ENCODE results near the gene SYNE1.
"Not testable (repeated sequence)": the region's sequence is repeated elsewhere in the genome, so short reads cannot be mapped to it uniquely, and the experiment has no call there.

Gene SYNE1

GRCh38 chr6:152338335-152339125 is 298.6 kb downstream of the SYNE1 start:
- H3K4me3 ChIP-seq (ENCODE audit: low read depth, low read length): no peak overlapping the region
- TF ChIP-seq CTCF (IDR thresholded peaks at IDR 0.05; ENCODE audit: borderline replicate concordance, insufficient read depth, low read depth, low read length): peak; percentile 88

DNA sequence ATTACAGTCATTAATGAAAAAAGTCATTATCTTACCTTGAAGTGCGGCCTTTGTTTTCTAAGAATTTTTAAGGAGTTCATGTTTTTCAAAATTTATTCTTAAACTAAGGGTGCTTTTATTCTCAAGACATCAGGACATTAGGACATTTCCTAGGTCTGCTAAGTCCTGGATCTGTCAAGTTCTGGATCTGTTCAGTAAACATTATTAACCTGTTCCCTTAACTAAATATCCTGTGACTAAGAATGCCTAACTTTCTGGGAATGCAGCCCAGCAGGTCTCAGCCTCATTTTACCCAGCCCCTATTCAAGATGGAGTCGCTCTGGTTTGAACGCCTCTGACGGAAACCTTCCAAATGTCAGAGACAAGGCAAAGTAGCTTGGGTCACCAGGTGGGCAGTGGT is 302.6 kb downstream of the SYNE1 start:
- H3K4me3 ChIP-seq (ENCODE audit: low read depth, low read length): no peak overlapping the region
- no peak for TF ChIP-seq CTCF (IDR thresholded peaks at IDR 0.05; ENCODE audit: borderline replicate concordance, insufficient read depth, low read depth, low read length)

- no peak overlapping the region for H3K4me3 ChIP-seq (ENCODE audit: low read depth, low read length)
- no peak for TF ChIP-seq CTCF (IDR thresholded peaks at IDR 0.05; ENCODE audit: borderline replicate concordance, insufficient read depth, low read depth, low read length)
Observed at GRCh38 chr6:152330961-152331360, 306.2 kb downstream of the SYNE1 start.

DNA sequence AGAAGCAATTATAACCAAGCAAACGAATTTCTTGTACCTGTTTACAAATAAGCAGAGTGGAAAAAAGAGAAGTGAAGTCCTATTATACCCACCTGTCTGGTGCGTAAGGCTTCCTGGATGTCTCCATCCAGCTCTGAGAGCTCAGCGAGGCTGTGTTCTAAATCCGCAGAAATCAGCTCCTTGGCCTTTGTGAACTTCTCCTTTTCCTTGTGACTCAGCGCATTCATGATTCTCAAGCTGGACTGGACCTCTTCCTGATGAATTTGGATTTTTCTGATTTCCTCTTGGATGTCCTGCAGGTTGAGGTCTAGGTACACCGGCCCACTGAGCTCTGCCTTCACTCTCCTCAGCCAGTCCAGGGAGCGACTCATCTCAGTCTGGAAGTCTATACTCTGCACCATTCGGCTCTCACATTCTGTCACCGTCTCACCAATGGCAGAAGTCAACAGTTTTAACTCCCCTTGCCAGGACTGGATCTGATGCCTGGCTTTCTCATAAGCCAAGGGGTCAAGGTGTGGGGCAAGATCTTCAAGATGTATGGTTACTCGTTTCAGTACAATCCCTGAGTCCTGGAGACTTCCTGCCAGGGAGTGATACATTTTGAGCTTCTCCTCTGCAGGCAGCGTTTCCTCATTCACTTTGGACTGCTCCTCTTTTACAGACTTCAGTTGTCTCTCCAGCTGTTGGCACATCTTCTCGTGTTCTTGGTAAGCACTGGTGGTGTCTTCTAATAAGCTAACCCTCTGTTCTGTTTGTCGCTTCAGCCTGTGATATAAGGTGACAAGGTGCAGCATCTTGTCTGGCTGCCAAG is 307.3 kb downstream of the SYNE1 start:
- no peak overlapping the region for H3K4me3 ChIP-seq (ENCODE audit: low read depth, low read length)
- no peak for TF ChIP-seq CTCF (IDR thresholded peaks at IDR 0.05; ENCODE audit: borderline replicate concordance, insufficient read depth, low read depth, low read length)

DNA sequence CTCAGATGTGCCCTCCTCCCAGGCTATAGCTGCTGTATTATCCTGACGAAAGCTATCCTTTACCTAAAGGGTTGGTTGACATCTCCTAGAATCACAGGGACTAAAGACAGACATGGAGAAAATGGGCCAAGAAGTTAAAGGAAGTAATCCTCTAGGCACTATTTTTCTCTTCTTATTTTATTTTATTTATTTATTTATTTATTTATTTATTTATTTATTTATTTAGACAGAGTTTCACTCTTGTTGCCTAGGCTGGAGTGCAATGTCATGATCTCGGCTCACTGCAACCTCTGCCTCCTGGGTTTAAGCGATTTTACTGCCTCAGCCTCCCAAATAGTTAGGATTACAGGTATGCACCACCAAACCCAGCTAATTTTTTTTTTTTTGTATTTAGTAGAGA is 309.0 kb downstream of the SYNE1 start:
- not testable (repeated sequence) for H3K4me3 ChIP-seq (ENCODE audit: low read depth, low read length)

DNA sequence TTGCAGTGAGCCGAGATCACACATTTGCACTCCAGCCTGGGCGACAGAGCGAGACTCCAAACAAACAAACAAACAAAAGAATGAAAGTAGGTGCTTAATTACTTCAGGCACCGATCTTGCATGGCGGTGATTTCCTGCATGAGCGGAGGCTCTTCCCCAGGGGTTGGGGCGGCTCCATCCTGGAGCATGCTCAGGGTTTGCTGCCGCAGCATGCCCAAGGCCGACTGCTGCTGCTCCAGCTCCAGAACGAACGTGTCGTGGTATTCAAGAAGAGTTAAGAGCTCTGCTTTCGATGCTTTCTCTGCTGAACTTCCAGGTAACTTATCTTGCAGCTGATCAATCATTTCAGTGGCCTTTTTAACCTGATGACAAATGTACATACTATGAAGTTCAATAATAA is 313.8 kb downstream of the SYNE1 start:
- H3K4me3 ChIP-seq (ENCODE audit: low read depth, low read length): no peak overlapping the region
- no peak for TF ChIP-seq CTCF (IDR thresholded peaks at IDR 0.05; ENCODE audit: borderline replicate concordance, insufficient read depth, low read depth, low read length)

GRCh38 chr6:152318278-152318677 is 318.9 kb downstream of the SYNE1 start:
- TF ChIP-seq CTCF (IDR thresholded peaks at IDR 0.05; ENCODE audit: borderline replicate concordance, insufficient read depth, low read depth, low read length): no peak
- H3K4me3 ChIP-seq (ENCODE audit: low read depth, low read length): no peak overlapping the region
